GM10248 (cell line): ENCODE results near the gene RNF144A.
A peak's percentile ranks its signal among the peaks of the same experiment; 100 is the strongest.

ENCODE experiments used
- CTCF ChIA-PET: fragments of 300-600 bp; sonication (Branson Sonifier 250); formaldehyde crosslinking; extraction: SDS; loops from one replicate; lab custom pipeline; 2021; ENCODE audit warnings: antibody characterized with exemption; lab: Yijun Ruan, JAX
- POLR2A ChIA-PET: fragments of 350-650 bp; sonication (Branson Sonifier 250); formaldehyde crosslinking; extraction: SDS; loops from one replicate; lab custom pipeline; 2020; ENCODE audit warnings: antibody characterized with exemption; lab: Yijun Ruan, JAX
- DNase-seq: peaks from one replicate; pipeline ENCODE4 v3.0.0; 2012; ENCODE audit errors: extremely low spot score
- CTCF ChIP-seq: IDR thresholded peaks from 2 replicates; pipeline ENCODE4 v1.5.1; 2012; ENCODE audit warnings: mild to moderate bottlenecking, low read depth; ENCODE audit errors: extremely low read depth, missing control alignments, control extremely low read depth

Gene RNF144A

GRCh38 chr2:7071154-7071553, 153.9 kb downstream of the RNF144A start:
- TF ChIP-seq CTCF = no peak
- DNase-seq = no peak
- CTCF ChIA-PET = interaction anchor here (1.5 to 2.1 kb wide), 2 partner anchors 14 to 27 kb away, joined by 6 read pairs; no protein-coding TSS in a partner anchor
- POLR2A ChIA-PET = no interaction called here

GRCh38 chr2:7071916-7072556, 154.8 kb downstream of the RNF144A start:
- no peak for TF ChIP-seq CTCF
- no peak for DNase-seq
- ChIA-PET POLR2A (no interaction called here), CTCF (interaction anchor here (0.8 to 1.5 kb wide), 3 partner anchors 14 to 28 kb away, joined by 3 to 6 read pairs (median 6); no protein-coding TSS in a partner anchor)

GRCh38 chr2:7073901-7074300, 156.7 kb downstream of the RNF144A start:
- no peak for TF ChIP-seq CTCF
- ChIA-PET CTCF (interaction anchor here (1.8 kb wide), 1 partner anchor 10 kb away, joined by 5 read pairs; no protein-coding TSS in a partner anchor), POLR2A (no interaction called here)
- DNase-seq = no peak

- TF ChIP-seq CTCF = no peak
- CTCF ChIA-PET = interaction anchor here (1.4 kb wide), 1 partner anchor 31 kb away, joined by 5 read pairs; no protein-coding TSS in a partner anchor
Measured at GRCh38 chr2:7075834-7076233, 158.6 kb downstream of the RNF144A start.

GRCh38 chr2:7077660-7078267, 160.6 kb downstream of the RNF144A start:
- no peak for TF ChIP-seq CTCF
- no peak for DNase-seq
- POLR2A ChIA-PET = no interaction called here
- CTCF ChIA-PET = no interaction called here

More at GRCh38 chr2:7075834-7076233, 158.6 kb downstream of the RNF144A start:
- no peak for DNase-seq
- POLR2A ChIA-PET = no interaction called here

- ChIA-PET CTCF (interaction anchor here (0.7 to 1.8 kb wide), 10 partner anchors 10 to 206 kb away, joined by 3 to 7 read pairs (median 4); partner anchors contain the start of gene RSAD2), POLR2A (no interaction called here)
- peak; percentile 57 for TF ChIP-seq CTCF
- DNase-seq = no peak
Measured at GRCh38 chr2:7083580-7084509, 166.6 kb downstream of the RNF144A start.
